Pancreas (tissue), 10 donors: ENCODE data around the gene FADS2. TPM values are rescaled to one million over a fixed set of nuclear protein-coding genes. Genes with fewer than 3 reads are reported as not detected.

Experiments
- ATAC-seq, 4 donors: fragments of 200-7000 bp; cut with Tn5 transposase; one replicate each; pipeline versions ENCODE4 v1.8.0 to v1.9.1; 2020; ENCODE audit warnings: mild to moderate bottlenecking in 4 of 4, moderate library complexity in 4 of 4
- DNase-seq, 6 donors: peaks; one replicate each; pipeline ENCODE4 v3.0.0-alpha.2; 2020
- FAIRE-seq: peaks from 2 replicates; lab custom pipeline; 2012; peaks lifted over from hg19 to GRCh38; lab: Jason Lieb, UNC
- H3K27ac ChIP-seq, 4 donors: fragments of 200-600 bp; sonication (generic); 1 replicate in 3 of 4; 2 replicates in 1 of 4; pipeline versions ENCODE4 v1.5.0 to v1.8.0; 2020
- H3K27me3 ChIP-seq, 4 donors: fragments of 200-600 bp; one replicate each; pipeline ENCODE4 v1.8.0; 2021
- H3K36me3 ChIP-seq, 3 donors: fragments of 200-600 bp; sonication (generic) in 1 of 3; one replicate each; pipeline versions ENCODE4 v1.5.0 to v1.8.0; 2020 to 2021
- H3K4me1 ChIP-seq, 3 donors: fragments of 200-600 bp; one replicate each; pipeline ENCODE4 v1.8.0; 2021
- H3K4me3 ChIP-seq, 4 donors: fragments of 200-600 bp; sonication (generic) in 2 of 4; one replicate each; pipeline versions ENCODE4 v1.5.0 to v1.8.0; 2020 to 2021
- H3K9me3 ChIP-seq, 4 donors: fragments of 200-600 bp; one replicate each; pipeline ENCODE4 v1.8.0; 2021
- WGBS, 2 donors: extraction: QIAGEN DNeasy Blood & Tissue Kit; methylation state at CpG; one replicate each; pipeline ENCODE4 v1.1.7; 2013; 5-methylcytosine and 5-hydroxymethylcytosine counted together
- intact Hi-C, 3 donors: fragments of 100-400 bp; cut with DNase I; formaldehyde crosslinking; loops; one replicate each; pipeline versions ENCODE4 v1.11.1 to v1.14.2; 2022
- polyA plus RNA-seq, 2 donors: library from polyadenylated mRNA; stranded (reverse); fragments of 200-250 nt; gene quantifications; one replicate each; pipeline ENCODE4 v1.2.3, GENCODE V29; 2013
- total RNA-seq, 6 donors: library from RNA; stranded (reverse); fragmentation: NEBNext Ultra II Directional in 4 of 6; extraction: Animal tissue kit (Norgen Biotek cat#: 25700) in 4 of 6; gene quantifications; one replicate each; pipeline versions ENCODE4 v1.2.1 to v1.2.4, GENCODE V29; 2021 to 2023
- TF ChIP-seq, protein P1 (sequence below), 4 donors: fragments of 200-600 bp; sonication (generic) in 3 of 4; IDR thresholded peaks; one replicate each; pipeline versions ENCODE4 v1.5.0 to v1.8.0; 2021; ENCODE audit warnings: antibody characterized with exemption in 4 of 4
- donor health status: healthy with polysubstance abuse.
- donor health status: DM: no; HTN: no; CAD: no; lungs with moderate emphysema.
- donor health status: DM: no; HTN: no; CAD: no.
- donor health status: control.
- donor health status: control.
- donor health status: Bipolar disorder and iron deficiency.
- donor health status: DM: yes; HTN: yes; CAD: no.
- donor health status: DM: no; HTN: no; CAD: no.
- donor health status: DM: no; HTN: no; CAD: no.
- donor health status: DM: yes; HTN: yes; CAD: no.

FADS2 gene
- total and polyA plus RNA-seq, 8 donors = 1.7 to 21.3 (median 7.3) TPM

DNA sequence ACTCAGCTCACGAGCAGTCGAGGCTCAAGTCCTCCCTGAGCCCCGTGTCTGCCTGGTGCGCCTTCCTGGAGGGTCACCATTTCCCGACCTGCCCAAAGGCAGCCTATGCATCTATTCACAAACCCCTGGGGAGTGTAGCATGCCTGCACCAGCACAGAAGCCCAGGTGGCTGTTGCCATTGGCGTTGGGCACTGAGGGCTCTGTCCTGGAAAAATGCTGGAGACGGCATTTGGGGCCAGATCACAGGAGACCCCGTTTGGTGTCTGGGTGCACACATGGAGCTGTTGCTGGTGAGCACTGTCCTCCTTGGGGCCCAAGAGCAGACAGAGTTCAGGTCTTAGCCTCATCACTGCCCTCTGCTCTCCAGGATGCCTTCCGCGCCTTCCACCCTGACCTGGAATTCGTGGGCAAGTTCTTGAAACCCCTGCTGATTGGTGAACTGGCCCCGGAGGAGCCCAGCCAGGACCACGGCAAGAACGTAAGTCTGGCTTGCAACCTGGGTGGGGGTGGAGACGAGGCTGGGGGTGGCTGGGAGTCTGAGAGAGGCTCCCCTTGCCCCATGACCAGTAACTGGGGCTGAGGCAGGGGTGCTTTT lies 9.4 kb downstream of the FADS2 start:
- 88 to 90% methylated on average over 15 of the region's 15 CpGs for WGBS, 2 donors
- H3K36me3 ChIP-seq = no peaks in the 10 kb centered on the region
- FAIRE-seq (no peak), ATAC-seq (no peak), DNase-seq (no peak)
- intact Hi-C loops = no loop called here
- no peak overlapping the region for H3K4me3 ChIP-seq
- H3K27ac ChIP-seq = no peak overlapping the region
- H3K9me3 ChIP-seq = no peaks in the 10 kb centered on the region
- no peaks in the 10 kb centered on the region for H3K4me1 ChIP-seq
- TF ChIP-seq, protein P1, sequence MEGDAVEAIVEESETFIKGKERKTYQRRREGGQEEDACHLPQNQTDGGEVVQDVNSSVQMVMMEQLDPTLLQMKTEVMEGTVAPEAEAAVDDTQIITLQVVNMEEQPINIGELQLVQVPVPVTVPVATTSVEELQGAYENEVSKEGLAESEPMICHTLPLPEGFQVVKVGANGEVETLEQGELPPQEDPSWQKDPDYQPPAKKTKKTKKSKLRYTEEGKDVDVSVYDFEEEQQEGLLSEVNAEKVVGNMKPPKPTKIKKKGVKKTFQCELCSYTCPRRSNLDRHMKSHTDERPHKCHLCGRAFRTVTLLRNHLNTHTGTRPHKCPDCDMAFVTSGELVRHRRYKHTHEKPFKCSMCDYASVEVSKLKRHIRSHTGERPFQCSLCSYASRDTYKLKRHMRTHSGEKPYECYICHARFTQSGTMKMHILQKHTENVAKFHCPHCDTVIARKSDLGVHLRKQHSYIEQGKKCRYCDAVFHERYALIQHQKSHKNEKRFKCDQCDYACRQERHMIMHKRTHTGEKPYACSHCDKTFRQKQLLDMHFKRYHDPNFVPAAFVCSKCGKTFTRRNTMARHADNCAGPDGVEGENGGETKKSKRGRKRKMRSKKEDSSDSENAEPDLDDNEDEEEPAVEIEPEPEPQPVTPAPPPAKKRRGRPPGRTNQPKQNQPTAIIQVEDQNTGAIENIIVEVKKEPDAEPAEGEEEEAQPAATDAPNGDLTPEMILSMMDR (IDR thresholded peaks at IDR 0.05) = no peak
- H3K27me3 ChIP-seq = no peaks in the 10 kb centered on the region

DNA sequence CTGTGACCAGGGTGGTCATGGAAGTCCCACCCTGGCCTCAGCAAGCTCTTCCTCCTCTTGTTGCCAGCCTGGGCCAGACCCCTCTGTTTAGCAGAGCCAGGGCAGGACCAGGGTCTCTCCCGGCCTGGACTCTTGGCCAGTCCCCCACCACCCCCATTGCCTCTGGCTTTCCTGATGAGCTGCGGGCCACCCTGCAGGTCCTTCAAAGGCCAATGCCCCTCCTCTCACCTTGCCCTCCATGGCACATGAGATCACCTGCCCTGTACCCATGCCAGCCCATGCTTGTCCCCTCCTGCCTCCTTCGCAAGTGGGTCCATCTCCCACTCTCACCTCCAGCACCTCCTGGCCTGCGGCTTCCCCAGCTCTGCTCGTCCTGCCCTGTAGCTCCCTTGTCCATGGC lies 10.4 kb downstream of the FADS2 start:
- Histone ChIP-seq H3K4me1 (no peaks in the 10 kb centered on the region), H3K27me3 (no peaks in the 10 kb centered on the region), H3K36me3 (no peaks in the 10 kb centered on the region), H3K27ac (no peak overlapping the region), H3K9me3 (no peaks in the 10 kb centered on the region), H3K4me3 (no peak overlapping the region)
- FAIRE-seq (no peak), ATAC-seq (no peak), DNase-seq (no peak)
- TF ChIP-seq, protein P1 (IDR thresholded peaks at IDR 0.05) = no peak
- intact Hi-C loops = no loop called here
- WGBS, 2 donors = 97 to 99% methylated on average over 5 of the region's 5 CpGs

DNA sequence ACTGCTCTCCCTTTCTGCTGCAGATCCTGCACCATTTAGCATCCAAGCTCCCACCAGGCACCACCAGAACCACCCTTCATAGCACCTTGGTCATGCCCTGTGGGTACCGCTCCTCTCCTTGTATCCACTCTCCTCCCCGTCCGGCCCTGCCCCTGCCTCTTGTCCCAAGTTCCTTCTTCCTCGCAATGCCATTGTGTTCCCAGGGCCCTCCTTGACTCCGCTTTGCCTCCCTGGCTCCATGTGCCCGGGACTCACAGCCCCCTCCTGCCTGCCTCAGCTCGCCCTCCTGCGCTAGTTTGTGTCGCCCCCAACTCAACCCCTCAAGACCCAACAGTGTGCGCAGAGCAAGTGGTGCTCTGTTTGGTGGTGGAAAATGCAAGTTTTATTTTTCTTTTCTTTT lies 10.8 kb downstream of the FADS2 start:
- TF ChIP-seq, protein P1 (IDR thresholded peaks at IDR 0.05) = no peak
- intact Hi-C loops = no loop called here
- ATAC-seq (no peak), DNase-seq (no peak), FAIRE-seq (no peak)
- H3K36me3 ChIP-seq = no peaks in the 10 kb centered on the region
- no peak overlapping the region for H3K4me3 ChIP-seq
- no peaks in the 10 kb centered on the region for H3K27me3 ChIP-seq
- WGBS, 2 donors = 87 to 93% methylated on average over 10 of the region's 10 CpGs
- no peaks in the 10 kb centered on the region for H3K4me1 ChIP-seq
- H3K27ac ChIP-seq = no peak overlapping the region
- no peaks in the 10 kb centered on the region for H3K9me3 ChIP-seq

DNA sequence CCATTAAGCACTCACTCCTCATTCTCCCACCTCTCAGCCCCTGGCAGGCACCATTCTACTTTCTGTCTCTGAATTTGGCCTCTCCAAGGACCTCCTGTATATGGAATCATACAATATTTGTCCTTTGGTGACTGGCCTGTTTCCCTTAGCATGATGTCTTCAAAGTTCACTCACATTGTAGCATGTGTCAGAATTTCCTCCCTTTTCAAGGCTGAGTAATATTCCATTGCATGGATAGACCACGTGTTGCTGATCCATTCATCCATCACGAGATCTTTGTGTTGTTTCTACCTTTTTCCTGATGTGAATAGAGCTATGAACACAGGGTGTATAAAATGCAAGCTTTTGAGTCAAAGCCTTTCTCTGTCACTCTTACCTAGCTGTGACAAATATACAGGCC lies 11.6 kb downstream of the FADS2 start:
- intact Hi-C loops = no loop called here
- TF ChIP-seq, protein P1 (IDR thresholded peaks at IDR 0.05) = no peak
- H3K4me3 ChIP-seq = no peak overlapping the region
- H3K9me3 ChIP-seq = no peaks in the 10 kb centered on the region
- DNase-seq (no peak), FAIRE-seq (no peak), ATAC-seq (no peak)
- H3K27ac ChIP-seq = no peak overlapping the region
- H3K27me3 ChIP-seq = no peaks in the 10 kb centered on the region
- H3K36me3 ChIP-seq = no peaks in the 10 kb centered on the region
- WGBS, 2 donors = 94% methylated on average over 2 of the region's 2 CpGs
- no peaks in the 10 kb centered on the region for H3K4me1 ChIP-seq

DNA sequence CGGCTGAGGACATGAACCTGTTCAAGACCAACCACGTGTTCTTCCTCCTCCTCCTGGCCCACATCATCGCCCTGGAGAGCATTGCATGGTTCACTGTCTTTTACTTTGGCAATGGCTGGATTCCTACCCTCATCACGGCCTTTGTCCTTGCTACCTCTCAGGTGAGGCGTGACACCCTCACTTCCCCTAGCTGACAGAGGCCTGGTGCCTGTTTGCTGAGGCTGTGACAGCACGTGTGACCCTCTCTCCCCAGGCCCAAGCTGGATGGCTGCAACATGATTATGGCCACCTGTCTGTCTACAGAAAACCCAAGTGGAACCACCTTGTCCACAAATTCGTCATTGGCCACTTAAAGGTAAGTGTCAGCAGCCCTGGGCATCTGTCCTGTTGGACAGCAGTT lies 12.3 kb downstream of the FADS2 start:
- no peak for FAIRE-seq
- no peak overlapping the region for H3K27ac ChIP-seq
- H3K36me3 ChIP-seq = no peaks in the 10 kb centered on the region
- 87 to 91% methylated on average over 7 of the region's 7 CpGs for WGBS, 2 donors
- H3K4me3 ChIP-seq = no peak overlapping the region
- TF ChIP-seq, protein P1 (IDR thresholded peaks at IDR 0.05) = no peak
- H3K4me1 ChIP-seq = no peaks in the 10 kb centered on the region
- DNase-seq = no peak
- H3K9me3 ChIP-seq = no peaks in the 10 kb centered on the region
- no peak for ATAC-seq
- no peaks in the 10 kb centered on the region for H3K27me3 ChIP-seq
- intact Hi-C loops = no loop called here
